ENCODE results near the gene AKAP13. TPM values are rescaled to one million over a fixed set of nuclear protein-coding genes. Genes with fewer than 3 reads are reported as not detected.

AKAP13 gene
- total and polyA plus RNA-seq, 2 of the 8 experiments (the other 6 are each of a cell fraction or from before 2014, with no cell fraction given) = 14.0 to 46.2 TPM

- TF ChIP-seq SRF (IDR thresholded peaks at IDR 0.05; ENCODE audit: low read depth, low read length) = no peak
- TF ChIP-seq NANOG (IDR thresholded peaks at IDR 0.05; ENCODE audit: insufficient read depth, low read depth, low read length, poor library complexity, severe bottlenecking) = no peak
Measured at GRCh38 chr15:85781099-85781498, 400.7 kb downstream of the AKAP13 start (continued).

Measured in H1 (cell line).